Measurements from ENCODE around the gene CENPT.

DNA sequence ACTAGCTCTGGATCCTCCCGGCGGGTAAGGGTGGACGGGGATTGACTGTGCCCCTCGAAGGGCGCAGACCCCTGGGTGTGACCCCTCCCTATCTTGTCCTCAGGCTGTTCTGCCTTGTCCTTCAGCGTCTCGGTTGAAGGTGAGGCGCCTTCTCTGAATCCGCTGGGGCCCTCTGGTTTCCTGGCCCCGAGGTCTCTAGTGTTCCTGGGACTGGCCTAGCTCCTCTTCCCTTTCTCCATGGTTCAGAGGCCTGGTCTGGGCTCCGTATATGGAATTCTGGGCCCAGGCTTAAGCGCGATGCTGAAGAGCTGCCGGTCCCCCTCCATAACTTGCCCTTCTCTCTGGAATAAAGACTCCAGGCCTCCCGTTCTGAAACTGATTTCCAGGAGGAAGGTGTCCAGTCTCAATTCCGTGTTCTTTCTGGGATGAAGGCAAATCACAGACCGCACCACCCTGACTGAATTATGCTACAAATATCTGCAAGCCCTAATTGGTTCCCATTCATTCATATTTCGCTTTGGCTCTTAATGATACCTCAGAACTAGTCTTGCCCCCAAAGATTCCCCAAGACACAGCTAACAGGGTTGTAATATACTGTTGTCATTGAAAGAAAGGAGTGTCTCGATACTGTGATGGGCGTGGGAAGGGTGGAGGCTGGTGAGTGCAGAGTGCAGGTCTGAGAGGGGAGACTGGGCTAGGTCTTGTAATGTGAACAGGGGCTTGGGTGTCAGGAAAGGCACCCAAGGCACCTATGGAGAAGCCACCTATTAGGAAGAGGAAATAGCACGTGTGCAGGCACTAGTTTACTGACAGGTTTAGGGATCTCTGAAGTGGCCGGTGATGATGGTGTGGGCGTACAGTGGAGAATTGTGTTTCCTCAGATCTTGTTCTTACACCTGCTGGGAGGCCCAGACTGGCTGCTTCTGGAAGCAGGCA is 26.2 kb upstream of the CENPT start:
- TF ChIP-seq POLR2A (IDR thresholded peaks at IDR 0.05) = no peak
- TF ChIP-seq, protein P1, sequence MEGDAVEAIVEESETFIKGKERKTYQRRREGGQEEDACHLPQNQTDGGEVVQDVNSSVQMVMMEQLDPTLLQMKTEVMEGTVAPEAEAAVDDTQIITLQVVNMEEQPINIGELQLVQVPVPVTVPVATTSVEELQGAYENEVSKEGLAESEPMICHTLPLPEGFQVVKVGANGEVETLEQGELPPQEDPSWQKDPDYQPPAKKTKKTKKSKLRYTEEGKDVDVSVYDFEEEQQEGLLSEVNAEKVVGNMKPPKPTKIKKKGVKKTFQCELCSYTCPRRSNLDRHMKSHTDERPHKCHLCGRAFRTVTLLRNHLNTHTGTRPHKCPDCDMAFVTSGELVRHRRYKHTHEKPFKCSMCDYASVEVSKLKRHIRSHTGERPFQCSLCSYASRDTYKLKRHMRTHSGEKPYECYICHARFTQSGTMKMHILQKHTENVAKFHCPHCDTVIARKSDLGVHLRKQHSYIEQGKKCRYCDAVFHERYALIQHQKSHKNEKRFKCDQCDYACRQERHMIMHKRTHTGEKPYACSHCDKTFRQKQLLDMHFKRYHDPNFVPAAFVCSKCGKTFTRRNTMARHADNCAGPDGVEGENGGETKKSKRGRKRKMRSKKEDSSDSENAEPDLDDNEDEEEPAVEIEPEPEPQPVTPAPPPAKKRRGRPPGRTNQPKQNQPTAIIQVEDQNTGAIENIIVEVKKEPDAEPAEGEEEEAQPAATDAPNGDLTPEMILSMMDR (IDR thresholded peaks at IDR 0.05) = no peak
- TF ChIP-seq POLR2AphosphoS5 (IDR thresholded peaks at IDR 0.05) = no peak
